ENCODE results near the gene PCSK5. TPM values are rescaled to one million over a fixed set of nuclear protein-coding genes. Genes with fewer than 3 reads are reported as not detected.

PCSK5 gene
- total RNA-seq, 2 experiments from 2014 or later, result 14.4 to 15.2 TPM

DNA sequence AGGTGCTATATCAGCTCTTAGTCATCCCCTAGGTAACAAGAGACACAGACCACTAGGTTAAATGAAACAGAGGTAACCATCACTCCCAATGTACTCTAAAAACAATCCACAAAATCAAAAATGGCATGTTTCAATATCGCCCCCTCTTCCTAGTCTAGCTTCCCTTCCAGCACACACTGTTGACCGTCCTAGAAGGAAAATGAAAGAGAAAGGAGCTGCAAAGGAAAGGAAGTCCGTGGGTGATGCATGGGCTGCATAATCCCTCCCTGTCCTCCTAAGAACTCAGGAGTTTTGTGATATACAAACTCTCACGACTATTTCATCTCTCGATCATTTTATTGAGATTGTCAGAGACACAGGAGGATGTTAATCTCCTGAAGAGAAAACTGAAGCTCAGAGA is 402.2 kb downstream of the PCSK5 start:
- no peak for ATAC-seq (ENCODE audit: poor library complexity)
- no peaks in the 10 kb centered on the region for H3K27me3 ChIP-seq (ENCODE audit: control insufficient read depth in 1 of 2, insufficient read depth in 2 of 2, low read length in 2 of 2)
- POLR2A ChIA-PET, result interaction anchor here (0.7 kb wide), 1 partner anchor 9 kb away, joined by 3 read pairs; no protein-coding TSS in a partner anchor
- H3K4me1 ChIP-seq (ENCODE audit: insufficient read depth, low read length), result no peaks in the 10 kb centered on the region
- no peak for DNase-seq
- Mint-ChIP-seq H3K4me3 (no peak overlapping the region), H3K27me3 (no peaks in the 10 kb centered on the region), H3K9me3 (no peaks in the 10 kb centered on the region), H3K27ac (no peak overlapping the region), H3K36me3 (ENCODE audit: low read depth) (no peaks in the 10 kb centered on the region), H3K4me1 (ENCODE audit: low read depth) (no peaks in the 10 kb centered on the region)
- intact Hi-C loops (cut with DNase I, micrococcal nuclease), result loop anchor here (2.0 to 10.0 kb wide), 2 partner anchors 20 to 278 kb away; no protein-coding TSS in a partner anchor
- H3K9me3 ChIP-seq (ENCODE audit: control insufficient read depth in 1 of 2, insufficient read depth in 1 of 2, low read length in 2 of 2), result no peaks in the 10 kb centered on the region
- no peak for TF ChIP-seq CTCF (IDR thresholded peaks at IDR 0.05)
- no peaks in the 10 kb centered on the region for H3K36me3 ChIP-seq (ENCODE audit: insufficient read depth, low read length)
- H3K27ac ChIP-seq (ENCODE audit: low read depth in 1 of 2, low read length in 2 of 2), result no peak overlapping the region
- CTCF ChIA-PET, result no interaction called here
- no peak overlapping the region for H3K4me3 ChIP-seq (ENCODE audit: low read length)

GRCh38 chr9:76294301-76294700 is 403.8 kb downstream of the PCSK5 start:
- no peak for ATAC-seq (ENCODE audit: poor library complexity)
- Mint-ChIP-seq H3K4me1 (ENCODE audit: low read depth) (no peaks in the 10 kb centered on the region), H3K9me3 (no peaks in the 10 kb centered on the region), H3K36me3 (ENCODE audit: low read depth) (no peaks in the 10 kb centered on the region), H3K27ac (no peak overlapping the region), H3K4me3 (no peak overlapping the region), H3K27me3 (no peaks in the 10 kb centered on the region)
- CTCF ChIA-PET, result interaction anchor here (0.6 kb wide), 1 partner anchor 127 kb away, joined by 3 read pairs; no protein-coding TSS in a partner anchor
- Histone ChIP-seq H3K27ac (ENCODE audit: low read depth in 1 of 2, low read length in 2 of 2) (no peak overlapping the region), H3K36me3 (ENCODE audit: insufficient read depth, low read length) (no peaks in the 10 kb centered on the region), H3K4me3 (ENCODE audit: low read length) (no peak overlapping the region), H3K9me3 (ENCODE audit: control insufficient read depth in 1 of 2, insufficient read depth in 1 of 2, low read length in 2 of 2) (no peaks in the 10 kb centered on the region), H3K4me1 (ENCODE audit: insufficient read depth, low read length) (no peaks in the 10 kb centered on the region), H3K27me3 (ENCODE audit: control insufficient read depth in 1 of 2, insufficient read depth in 2 of 2, low read length in 2 of 2) (no peaks in the 10 kb centered on the region)
- intact Hi-C loops (cut with DNase I, micrococcal nuclease), result loop anchor here in 1 of 2 experiments (10.0 kb wide), 1 partner anchor 280 kb away; no protein-coding TSS in a partner anchor
- DNase-seq, result no peak
- POLR2A ChIA-PET, result no interaction called here
- no peak for TF ChIP-seq CTCF (IDR thresholded peaks at IDR 0.05)

DNA sequence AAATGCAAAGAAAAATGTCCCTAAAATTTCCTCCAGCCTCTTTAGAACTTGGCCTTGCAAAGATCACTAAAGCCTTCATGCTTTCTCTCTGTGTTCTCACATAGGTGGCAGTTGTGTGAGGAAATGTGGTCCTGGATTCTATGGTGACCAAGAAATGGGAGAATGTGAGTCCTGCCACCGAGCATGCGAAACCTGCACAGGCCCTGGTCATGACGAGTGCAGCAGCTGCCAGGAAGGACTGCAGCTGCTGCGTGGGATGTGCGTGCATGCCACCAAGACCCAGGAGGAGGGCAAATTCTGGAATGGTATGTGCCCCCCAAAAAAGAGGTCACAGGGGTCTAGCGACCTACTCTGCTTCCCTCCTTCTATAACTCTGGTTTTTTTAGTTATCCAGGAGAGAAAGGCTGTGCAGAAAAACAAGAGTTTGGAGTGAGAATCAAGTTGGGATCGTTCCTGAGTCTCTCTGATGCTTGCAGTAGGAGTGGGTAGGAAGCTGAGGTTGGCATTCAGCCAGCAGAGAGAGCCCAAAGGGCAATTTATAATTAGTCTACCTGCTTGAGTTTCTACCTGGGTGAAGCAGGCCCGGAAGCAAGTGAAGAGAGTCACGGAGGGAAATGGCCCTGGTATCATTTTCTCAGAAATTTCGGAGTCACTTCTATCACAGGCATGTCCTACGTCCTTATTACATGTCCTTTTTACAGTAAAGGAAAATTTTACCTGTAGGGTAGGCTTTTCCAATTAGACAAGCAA is 406.3 kb downstream of the PCSK5 start:
- Histone ChIP-seq H3K4me1 (ENCODE audit: insufficient read depth, low read length) (no peaks in the 10 kb centered on the region), H3K36me3 (ENCODE audit: insufficient read depth, low read length) (no peaks in the 10 kb centered on the region), H3K27ac (ENCODE audit: low read depth in 1 of 2, low read length in 2 of 2) (no peak overlapping the region), H3K4me3 (ENCODE audit: low read length) (no peak overlapping the region), H3K9me3 (ENCODE audit: control insufficient read depth in 1 of 2, insufficient read depth in 1 of 2, low read length in 2 of 2) (no peaks in the 10 kb centered on the region), H3K27me3 (ENCODE audit: control insufficient read depth in 1 of 2, insufficient read depth in 2 of 2, low read length in 2 of 2) (no peaks in the 10 kb centered on the region)
- H3K27me3 Mint-ChIP-seq, result no peaks in the 10 kb centered on the region
- ChIA-PET CTCF (no interaction called here), POLR2A (no interaction called here)
- ATAC-seq (ENCODE audit: poor library complexity) (no peak), DNase-seq (no peak)
- TF ChIP-seq CTCF (IDR thresholded peaks at IDR 0.05), result no peak
- intact Hi-C loops (cut with DNase I, micrococcal nuclease), result loop anchor here in 1 of 2 experiments (10.0 kb wide), 1 partner anchor 282 kb away; no protein-coding TSS in a partner anchor
- no peak overlapping the region for H3K27ac Mint-ChIP-seq
- H3K9me3 Mint-ChIP-seq, result no peaks in the 10 kb centered on the region
- H3K4me3 Mint-ChIP-seq, result no peak overlapping the region
- H3K4me1 Mint-ChIP-seq (ENCODE audit: low read depth), result no peaks in the 10 kb centered on the region
- H3K36me3 Mint-ChIP-seq (ENCODE audit: low read depth), result no peaks in the 10 kb centered on the region

Measured in CD4-positive, alpha-beta T cell (primary cell).